Measurements from ENCODE around the gene GART.

DNA sequence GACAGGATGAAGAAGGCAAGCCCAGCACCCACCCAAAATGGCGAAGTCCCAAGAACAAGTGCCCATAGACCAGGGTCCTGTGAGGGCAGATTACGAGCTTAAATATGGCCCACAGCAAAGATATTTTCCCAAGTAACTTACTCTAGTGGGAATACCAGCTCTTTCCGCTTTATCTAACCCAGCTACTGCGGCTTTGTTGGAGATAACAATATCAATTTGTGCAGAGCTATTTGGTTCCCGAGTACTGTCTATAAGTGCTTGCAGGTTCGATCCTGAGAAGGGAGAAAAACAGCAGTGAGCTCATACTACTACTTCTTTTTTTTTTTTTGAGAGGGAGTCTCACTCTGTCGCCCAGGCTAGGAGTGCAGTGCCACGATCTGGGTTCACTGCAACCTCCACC is 36.1 kb downstream of the GART start:
- no peak for TF ChIP-seq CTCF (IDR thresholded peaks at IDR 0.05)
- TF ChIP-seq POLR2A (IDR thresholded peaks at IDR 0.05) = no peak

Measured in adrenal gland (tissue), 5 donors.